ENCODE measurements around the gene ISYNA1. TPM values are rescaled to one million over a fixed set of nuclear protein-coding genes. Genes with fewer than 3 reads are reported as not detected.

The ISYNA1 gene
- total and polyA plus RNA-seq, 2 of the 8 experiments (the other 6 are each of a cell fraction or from before 2014, with no cell fraction given) = 207 to 264 TPM

DNA sequence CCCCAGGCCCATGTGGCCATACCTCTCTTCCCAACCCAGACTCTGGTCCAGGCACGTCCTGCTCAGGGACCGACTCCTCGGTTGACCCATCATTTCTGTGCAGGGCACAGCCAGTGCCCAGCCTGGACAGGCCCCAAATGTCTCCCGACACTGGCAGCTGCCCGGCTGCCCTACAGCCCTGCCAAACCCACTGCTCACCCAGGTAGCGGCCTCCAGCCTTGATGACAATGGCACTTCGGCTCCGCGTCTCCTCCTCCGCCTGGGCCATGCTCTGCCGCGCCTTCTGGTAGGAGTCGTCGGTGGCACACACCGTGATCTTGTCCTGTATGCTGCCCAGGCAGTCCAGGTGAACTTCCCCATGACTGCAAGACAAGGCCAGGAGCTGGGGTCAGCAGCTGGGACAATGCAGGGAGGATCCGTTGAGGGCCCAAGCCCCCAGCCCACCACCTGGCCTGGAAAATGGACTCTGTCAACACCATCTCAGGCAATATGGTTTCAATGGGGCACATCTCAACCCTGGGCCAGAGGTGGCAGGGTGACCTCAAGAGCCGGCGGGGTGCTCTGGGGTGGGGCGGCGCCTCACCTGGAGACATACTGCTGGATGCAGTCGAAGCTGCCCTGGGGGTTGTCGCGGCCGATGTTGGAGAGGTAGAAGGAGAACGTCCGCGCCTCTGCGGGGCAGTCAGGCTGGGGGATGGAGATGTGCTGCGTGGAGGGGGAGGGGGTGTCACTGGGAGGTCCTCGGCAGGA lies 27.5 kb upstream of the ISYNA1 start:
- Histone ChIP-seq H3K9me3 (ENCODE audit: insufficient read depth in 2 of 2, low read depth in 1 of 2, low read length in 1 of 2) (no peaks in the 10 kb centered on the region), H3K79me1 (ENCODE audit: low read depth, low read length) (peaks cover 4% of the 10 kb centered on the region), H2BK15ac (ENCODE audit: low read length) (no peak overlapping the region), H3K56ac (replicated peaks; ENCODE audit: insufficient read length, low read depth, low read length) (no peak overlapping the region), H4K5ac (ENCODE audit: insufficient read length, low read depth, low read length) (no peak overlapping the region), H2BK20ac (ENCODE audit: low read length) (no peak overlapping the region), H4K8ac (ENCODE audit: extremely low read depth, insufficient read depth, low read length) (no peak overlapping the region; the same call in 1 of the 2 replicates), H2BK5ac (ENCODE audit: low read depth, low read length) (no peak overlapping the region; the same call in 1 of the 2 replicates), H3K27ac (ENCODE audit: low read depth, low read length) (no peak overlapping the region; the same call in 1 of the 2 replicates), H3K18ac (ENCODE audit: extremely low read depth, low read length) (no peak overlapping the region), H2AFZ (ENCODE audit: low read length) (no peak overlapping the region), H3K14ac (ENCODE audit: insufficient read length) (no peak overlapping the region), H3K23me2 (ENCODE audit: low read depth, low read length) (peaks cover 8% of the 10 kb centered on the region; the same call in 1 of the 2 replicates), H2BK120ac (replicated peaks; ENCODE audit: low read depth, low read length) (no peak overlapping the region), H3K9ac (replicated peaks in 1 of 4; ENCODE audit: extremely low read depth in 1 of 4, low read depth in 3 of 4, low read length in 3 of 4) (0 out of 7 replicates have a peak overlapping the region, but pooled peaks of 1 of the 4 experiments have one; percentile 27), H2AK5ac (ENCODE audit: low read depth, low read length) (no peak overlapping the region), H3K4ac (replicated peaks; ENCODE audit: insufficient read length, low read depth, low read length) (no peak overlapping the region), H3K4me3 (ENCODE audit: extremely low read depth in 1 of 4, insufficient read depth in 2 of 4, low read depth in 3 of 4, low read length in 4 of 4) (no peak overlapping the region), H3K36me3 (ENCODE audit: control insufficient read depth in 2 of 4, insufficient read depth in 4 of 4, low read length in 3 of 4) (peaks cover 0 to 10% (median 5%) of the 10 kb centered on the region in 4 experiments; a peak in 3 of 8 replicates), H4K20me1 (replicated peaks in 1 of 2; ENCODE audit: control insufficient read depth in 1 of 2, insufficient read depth in 2 of 2, low read length in 2 of 2) (peaks cover 11 to 26% of the 10 kb centered on the region in 2 experiments), H3K4me1 (replicated peaks in 1 of 4; ENCODE audit: control insufficient read depth in 3 of 4, insufficient read depth in 4 of 4, low read length in 3 of 4) (peaks cover 0 to 1% (median 0%) of the 10 kb centered on the region in 4 experiments; a peak in 2 of 7 replicates), H2BK12ac (ENCODE audit: low read depth, low read length) (no peak overlapping the region), H3K79me2 (ENCODE audit: control insufficient read depth in 1 of 2, insufficient read depth in 2 of 2, low read length in 2 of 2) (no peaks in the 10 kb centered on the region), H3K27me3 (replicated peaks in 1 of 4; ENCODE audit: control insufficient read depth in 3 of 4, extremely low read depth in 1 of 4, insufficient read depth in 3 of 4, low read length in 3 of 4) (no peaks in the 10 kb centered on the region), H3K23ac (ENCODE audit: insufficient read length) (no peak overlapping the region), H3K4me2 (ENCODE audit: insufficient read depth in 1 of 2, low read depth in 2 of 2, low read length in 2 of 2) (no peak overlapping the region), H4K91ac (replicated peaks; ENCODE audit: insufficient read length, low read length) (no peak overlapping the region)
- WGBS, 2 experiments (ENCODE audit: extremely low coverage in 1 of 2, insufficient coverage in 1 of 2, insufficient read length in 1 of 2, insufficient replicate concordance in 2 of 2, low coverage in 1 of 2, low lambda C conversion rate in 2 of 2, missing lambda C conversion rate in 1 of 2) = 93% methylated on average over 21 of the region's 30 CpGs; no CpG with 5 or more reads in 1 of the 2 experiments
- FAIRE-seq (no peak), DNase-seq (ENCODE audit: low read depth in 1 of 2, low spot score in 2 of 2) (no peak)
- POLR2A ChIA-PET (ENCODE audit: partially characterized antibody) = interaction anchor here (1.2 kb wide), 1 partner anchor 27 kb away, joined by 3 read pairs; no protein-coding TSS in a partner anchor
- no peak for TF ChIP-seq SP1 (IDR thresholded peaks at IDR 0.05; ENCODE audit: low read depth, low read length)
- TF ChIP-seq, protein P1, sequence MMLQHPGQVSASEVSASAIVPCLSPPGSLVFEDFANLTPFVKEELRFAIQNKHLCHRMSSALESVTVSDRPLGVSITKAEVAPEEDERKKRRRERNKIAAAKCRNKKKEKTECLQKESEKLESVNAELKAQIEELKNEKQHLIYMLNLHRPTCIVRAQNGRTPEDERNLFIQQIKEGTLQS (IDR thresholded peaks at IDR 0.05; ENCODE audit: insufficient read depth, low read depth, low read length) = no peak
- TF ChIP-seq TEAD4 (IDR thresholded peaks at IDR 0.05; ENCODE audit: low read depth, low read length) = no peak
- TF ChIP-seq NANOG (IDR thresholded peaks at IDR 0.05; ENCODE audit: insufficient read depth, low read depth, low read length, poor library complexity, severe bottlenecking) = no peak
- CTCF ChIA-PET (ENCODE audit: partially characterized antibody) = interaction anchor here (0.6 to 7.2 kb wide), 13 partner anchors 8 to 1090 kb away, joined by 3 to 143 read pairs (median 5); no protein-coding TSS in a partner anchor
